ENCODE data around the gene RTP5. TPM values are rescaled to one million over a fixed set of nuclear protein-coding genes. Genes with fewer than 3 reads are reported as not detected.

The RTP5 gene
- total and polyA plus RNA-seq, 2 donors (not counting 3 experiments of a cell fraction or from before 2014, with no cell fraction given) = not detected

GRCh38 chr2:241837197-241837965, 32.1 kb upstream of the RTP5 start:
- no peaks in the 10 kb centered on the region for H3K79me2 ChIP-seq (ENCODE audit: control insufficient read depth, insufficient read depth, low read length)
- ChIA-PET CTCF (interaction anchor here (1.4 to 1.5 kb wide), 2 partner anchors 33 to 104 kb away, joined by 3 to 4 read pairs; no protein-coding TSS in a partner anchor), POLR2A (no interaction called here)
- intact Hi-C loops (cut with micrococcal nuclease) = no loop called here
- H3K9me1 ChIP-seq (replicated peaks; ENCODE audit: control insufficient read depth, extremely low read depth, insufficient read depth, low read length) = no peaks in the 10 kb centered on the region
- no peak overlapping the region for H2AFZ ChIP-seq (ENCODE audit: low read depth, low read length)
- no peaks in the 10 kb centered on the region for H4K20me1 ChIP-seq (replicated peaks; ENCODE audit: control insufficient read depth, extremely low read depth, insufficient read depth, low read length)
- BruUV-seq (replicated peaks) = no TSS peak
- H3K4me2 ChIP-seq (ENCODE audit: insufficient read depth, low read length) = no peak overlapping the region
- H3K27me3 ChIP-seq (ENCODE audit: control insufficient read depth in 2 of 2, insufficient read depth in 2 of 2, low read length in 2 of 2) = peaks cover 16 to 28% of the 10 kb centered on the region in 2 experiments
- no peak for TF ChIP-seq POLR2AphosphoS5 (IDR thresholded peaks at IDR 0.05; ENCODE audit: insufficient read depth, low read depth, low read length)
- TF ChIP-seq POLR2A (IDR thresholded peaks at IDR 0.05; ENCODE audit: low read depth, low read length) = no peak
- no peak for TF ChIP-seq JUN (IDR thresholded peaks at IDR 0.05; ENCODE audit: borderline replicate concordance, insufficient read depth, insufficient read length, low read depth)
- TF ChIP-seq GATA2 (IDR thresholded peaks at IDR 0.05; ENCODE audit: insufficient read depth, insufficient read length, low read depth, low read length) = no peak
- no peak for TF ChIP-seq EZH2 (IDR thresholded peaks at IDR 0.05; ENCODE audit: borderline replicate concordance, low read depth, low read length, severe bottlenecking)
- TF ChIP-seq, protein P1, sequence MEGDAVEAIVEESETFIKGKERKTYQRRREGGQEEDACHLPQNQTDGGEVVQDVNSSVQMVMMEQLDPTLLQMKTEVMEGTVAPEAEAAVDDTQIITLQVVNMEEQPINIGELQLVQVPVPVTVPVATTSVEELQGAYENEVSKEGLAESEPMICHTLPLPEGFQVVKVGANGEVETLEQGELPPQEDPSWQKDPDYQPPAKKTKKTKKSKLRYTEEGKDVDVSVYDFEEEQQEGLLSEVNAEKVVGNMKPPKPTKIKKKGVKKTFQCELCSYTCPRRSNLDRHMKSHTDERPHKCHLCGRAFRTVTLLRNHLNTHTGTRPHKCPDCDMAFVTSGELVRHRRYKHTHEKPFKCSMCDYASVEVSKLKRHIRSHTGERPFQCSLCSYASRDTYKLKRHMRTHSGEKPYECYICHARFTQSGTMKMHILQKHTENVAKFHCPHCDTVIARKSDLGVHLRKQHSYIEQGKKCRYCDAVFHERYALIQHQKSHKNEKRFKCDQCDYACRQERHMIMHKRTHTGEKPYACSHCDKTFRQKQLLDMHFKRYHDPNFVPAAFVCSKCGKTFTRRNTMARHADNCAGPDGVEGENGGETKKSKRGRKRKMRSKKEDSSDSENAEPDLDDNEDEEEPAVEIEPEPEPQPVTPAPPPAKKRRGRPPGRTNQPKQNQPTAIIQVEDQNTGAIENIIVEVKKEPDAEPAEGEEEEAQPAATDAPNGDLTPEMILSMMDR (IDR thresholded peaks at IDR 0.05; ENCODE audit: extremely low read depth in 1 of 2, insufficient read depth in 1 of 2, low read depth in 1 of 2, low read length in 2 of 2) = no peak
- H3K9ac ChIP-seq (replicated peaks; ENCODE audit: extremely low read depth, insufficient read depth, low read length) = no peak overlapping the region
- no peaks in the 10 kb centered on the region for H3K36me3 ChIP-seq (ENCODE audit: control insufficient read depth in 2 of 2, extremely low read depth in 1 of 2, insufficient read depth in 2 of 2, low read length in 2 of 2)
- FAIRE-seq = no peak
- no peaks in the 10 kb centered on the region for H3K4me1 ChIP-seq (ENCODE audit: control insufficient read depth, extremely low read depth, insufficient read depth, low read length)
- dilution Hi-C loops (cut with MboI; ENCODE audit: extremely low pct_ligation_motif_present, low sequenced_read_pairs) = no loop called here
- H3K4me3 ChIP-seq (replicated peaks in 1 of 3; ENCODE audit: insufficient read depth in 1 of 3, low read depth in 1 of 3, low read length in 3 of 3) = no peak overlapping the region
- no peaks in the 10 kb centered on the region for H3K9me3 ChIP-seq (replicated peaks; ENCODE audit: control insufficient read depth, insufficient read depth, low read length)
- H3K27ac ChIP-seq (ENCODE audit: insufficient read depth, low read depth, low read length) = no peak overlapping the region
- no peak for DNase-seq (ENCODE audit: low read depth, low spot score)
